ENCODE measurements around the gene CD93. TPM values are rescaled to one million over a fixed set of nuclear protein-coding genes. Genes with fewer than 3 reads are reported as not detected.

The CD93 gene
- 1 to 10 TPM; 1.1 TPM for total RNA-seq
- polyA plus RNA-seq (2013, experiment 1 of 2): 14.2 TPM
- polyA plus RNA-seq (2013, experiment 2 of 2): 8.3 TPM
- 0.07 to 29.3 (median 2.3) reads per million in 172 experiments for total RNA-seq

- H3K36me3 Mint-ChIP-seq (ENCODE audit: low read depth): no peaks in the 10 kb centered on the region
- TF ChIP-seq CTCF (IDR thresholded peaks at IDR 0.05): no peak
- no peaks in the 10 kb centered on the region for H3K27me3 Mint-ChIP-seq
- DNase-seq (peak in 4 of 14 experiments; percentile 1 to 67 (median 54)), ATAC-seq (ENCODE audit: poor library complexity) (peak; percentile 64)
- POLR2A ChIA-PET: interaction anchor here (1.1 kb wide), 1 partner anchor 264 kb away, joined by 3 read pairs; the partner anchor contains the start of gene NXT1
- CTCF ChIA-PET: no interaction called here
- H3K4me3 ChIP-seq (ENCODE audit: low read length): peak within 1 kb of the TSS; percentile 56
- H3K27me3 ChIP-seq (ENCODE audit: control insufficient read depth in 1 of 2, insufficient read depth in 2 of 2, low read length in 2 of 2): peaks cover 0 to 2% of the 10 kb centered on the region in 2 experiments
- H3K9me3 Mint-ChIP-seq: no peaks in the 10 kb centered on the region
- H3K4me3 Mint-ChIP-seq: peak within 1 kb of the TSS; percentile 75
- no peaks in the 10 kb centered on the region for H3K36me3 ChIP-seq (ENCODE audit: insufficient read depth, low read length)
- peak within 1 kb of the TSS in 1 of 2 donors; percentile 18 for H3K27ac ChIP-seq (ENCODE audit: low read depth in 1 of 2, low read length in 2 of 2)
- peaks cover 18% of the 10 kb centered on the region for H3K4me1 Mint-ChIP-seq (ENCODE audit: low read depth)
- intact Hi-C loops (cut with DNase I, micrococcal nuclease): no loop called here
- H3K27ac Mint-ChIP-seq: peak within 1 kb of the TSS; percentile 64
- H3K4me1 ChIP-seq (ENCODE audit: insufficient read depth, low read length): peaks cover 34% of the 10 kb centered on the region
- peaks cover 0 to 10% of the 10 kb centered on the region in 2 experiments for H3K9me3 ChIP-seq (ENCODE audit: control insufficient read depth in 1 of 2, insufficient read depth in 1 of 2, low read length in 2 of 2)
These were observed at the start of gene CD93 for GRCh38 chr20:23086056-23086566. Gene CD93 (minus strand): TSS chr20:23086324. CDS start chr20:23086192, 132 bp downstream.

- H3K36me3 ChIP-seq (ENCODE audit: insufficient read depth, low read length): no peaks in the 10 kb centered on the region
- Mint-ChIP-seq H3K4me3 (no peak overlapping the region), H3K4me1 (ENCODE audit: low read depth) (no peaks in the 10 kb centered on the region), H3K27ac (no peak overlapping the region), H3K27me3 (no peaks in the 10 kb centered on the region), H3K9me3 (no peaks in the 10 kb centered on the region), H3K36me3 (ENCODE audit: low read depth) (no peaks in the 10 kb centered on the region)
- peaks cover 6% of the 10 kb centered on the region for H3K4me1 ChIP-seq (ENCODE audit: insufficient read depth, low read length)
- H3K27ac ChIP-seq (ENCODE audit: low read depth in 1 of 2, low read length in 2 of 2): no peak overlapping the region
- no peak for ATAC-seq (ENCODE audit: poor library complexity)
- no peak for TF ChIP-seq CTCF (IDR thresholded peaks at IDR 0.05)
- no peaks in the 10 kb centered on the region for H3K27me3 ChIP-seq (ENCODE audit: control insufficient read depth in 1 of 2, insufficient read depth in 2 of 2, low read length in 2 of 2)
- ChIA-PET POLR2A (no interaction called here), CTCF (no interaction called here)
- intact Hi-C loops (cut with DNase I, micrococcal nuclease): no loop called here
- no peak for DNase-seq
- H3K4me3 ChIP-seq (ENCODE audit: low read length): no peak overlapping the region
- H3K9me3 ChIP-seq (ENCODE audit: control insufficient read depth in 1 of 2, insufficient read depth in 1 of 2, low read length in 2 of 2): no peaks in the 10 kb centered on the region
These were observed 47.5 kb upstream of the CD93 start for GRCh38 chr20:23133560-23133998.

- Mint-ChIP-seq H3K9me3 (no peaks in the 10 kb centered on the region), H3K4me1 (ENCODE audit: low read depth) (no peaks in the 10 kb centered on the region), H3K4me3 (no peak overlapping the region), H3K27ac (no peak overlapping the region), H3K27me3 (no peaks in the 10 kb centered on the region), H3K36me3 (ENCODE audit: low read depth) (no peaks in the 10 kb centered on the region)
- DNase-seq: no peak
- POLR2A ChIA-PET: no interaction called here
- CTCF ChIA-PET: no interaction called here
- no peaks in the 10 kb centered on the region for H3K36me3 ChIP-seq (ENCODE audit: insufficient read depth, low read length)
- H3K27ac ChIP-seq (ENCODE audit: low read depth in 1 of 2, low read length in 2 of 2): no peak overlapping the region
- no peaks in the 10 kb centered on the region for H3K9me3 ChIP-seq (ENCODE audit: control insufficient read depth in 1 of 2, insufficient read depth in 1 of 2, low read length in 2 of 2)
- H3K4me3 ChIP-seq (ENCODE audit: low read length): no peak overlapping the region
- H3K27me3 ChIP-seq (ENCODE audit: control insufficient read depth in 1 of 2, insufficient read depth in 2 of 2, low read length in 2 of 2): no peaks in the 10 kb centered on the region
- intact Hi-C loops (cut with DNase I, micrococcal nuclease): no loop called here
- ATAC-seq (ENCODE audit: poor library complexity): no peak
- TF ChIP-seq CTCF (IDR thresholded peaks at IDR 0.05): no peak
- peaks cover 11% of the 10 kb centered on the region for H3K4me1 ChIP-seq (ENCODE audit: insufficient read depth, low read length)
These were observed 46.9 kb upstream of the CD93 start for GRCh38 chr20:23132930-23133559.

Measured in CD4-positive, alpha-beta T cell (primary cell).